ENCODE data around the gene KLK14.

The KLK14 gene, protein sequence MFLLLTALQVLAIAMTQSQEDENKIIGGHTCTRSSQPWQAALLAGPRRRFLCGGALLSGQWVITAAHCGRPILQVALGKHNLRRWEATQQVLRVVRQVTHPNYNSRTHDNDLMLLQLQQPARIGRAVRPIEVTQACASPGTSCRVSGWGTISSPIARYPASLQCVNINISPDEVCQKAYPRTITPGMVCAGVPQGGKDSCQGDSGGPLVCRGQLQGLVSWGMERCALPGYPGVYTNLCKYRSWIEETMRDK

DNA sequence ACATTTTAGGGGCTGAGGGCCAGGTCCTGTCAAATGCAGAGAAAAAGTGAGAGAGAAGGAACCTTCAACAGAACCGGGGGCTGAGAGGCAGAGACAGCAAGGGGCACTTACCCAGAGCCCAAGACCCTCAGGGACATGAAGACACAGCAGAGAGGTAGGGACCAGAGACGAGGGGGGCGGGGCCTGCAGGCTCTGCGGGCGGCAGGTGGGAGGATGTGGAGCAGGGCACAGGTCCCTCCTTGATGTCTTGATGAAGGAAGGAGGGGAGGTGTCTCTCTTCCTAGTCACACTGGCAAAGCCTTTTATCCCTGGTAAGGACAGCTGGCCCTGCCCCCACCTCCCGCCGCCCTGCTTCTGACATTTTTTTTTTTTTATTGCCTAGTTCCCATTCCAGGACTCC, at the start of gene KLK14:
Gene KLK14, minus strand, starts transcription at position 277 of the 400 bp plus-strand sequence. Its CDS starts 273 bp downstream, at position 4.
- TF ChIP-seq, protein P1, sequence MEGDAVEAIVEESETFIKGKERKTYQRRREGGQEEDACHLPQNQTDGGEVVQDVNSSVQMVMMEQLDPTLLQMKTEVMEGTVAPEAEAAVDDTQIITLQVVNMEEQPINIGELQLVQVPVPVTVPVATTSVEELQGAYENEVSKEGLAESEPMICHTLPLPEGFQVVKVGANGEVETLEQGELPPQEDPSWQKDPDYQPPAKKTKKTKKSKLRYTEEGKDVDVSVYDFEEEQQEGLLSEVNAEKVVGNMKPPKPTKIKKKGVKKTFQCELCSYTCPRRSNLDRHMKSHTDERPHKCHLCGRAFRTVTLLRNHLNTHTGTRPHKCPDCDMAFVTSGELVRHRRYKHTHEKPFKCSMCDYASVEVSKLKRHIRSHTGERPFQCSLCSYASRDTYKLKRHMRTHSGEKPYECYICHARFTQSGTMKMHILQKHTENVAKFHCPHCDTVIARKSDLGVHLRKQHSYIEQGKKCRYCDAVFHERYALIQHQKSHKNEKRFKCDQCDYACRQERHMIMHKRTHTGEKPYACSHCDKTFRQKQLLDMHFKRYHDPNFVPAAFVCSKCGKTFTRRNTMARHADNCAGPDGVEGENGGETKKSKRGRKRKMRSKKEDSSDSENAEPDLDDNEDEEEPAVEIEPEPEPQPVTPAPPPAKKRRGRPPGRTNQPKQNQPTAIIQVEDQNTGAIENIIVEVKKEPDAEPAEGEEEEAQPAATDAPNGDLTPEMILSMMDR (IDR thresholded peaks at IDR 0.05), result no peak

DNA sequence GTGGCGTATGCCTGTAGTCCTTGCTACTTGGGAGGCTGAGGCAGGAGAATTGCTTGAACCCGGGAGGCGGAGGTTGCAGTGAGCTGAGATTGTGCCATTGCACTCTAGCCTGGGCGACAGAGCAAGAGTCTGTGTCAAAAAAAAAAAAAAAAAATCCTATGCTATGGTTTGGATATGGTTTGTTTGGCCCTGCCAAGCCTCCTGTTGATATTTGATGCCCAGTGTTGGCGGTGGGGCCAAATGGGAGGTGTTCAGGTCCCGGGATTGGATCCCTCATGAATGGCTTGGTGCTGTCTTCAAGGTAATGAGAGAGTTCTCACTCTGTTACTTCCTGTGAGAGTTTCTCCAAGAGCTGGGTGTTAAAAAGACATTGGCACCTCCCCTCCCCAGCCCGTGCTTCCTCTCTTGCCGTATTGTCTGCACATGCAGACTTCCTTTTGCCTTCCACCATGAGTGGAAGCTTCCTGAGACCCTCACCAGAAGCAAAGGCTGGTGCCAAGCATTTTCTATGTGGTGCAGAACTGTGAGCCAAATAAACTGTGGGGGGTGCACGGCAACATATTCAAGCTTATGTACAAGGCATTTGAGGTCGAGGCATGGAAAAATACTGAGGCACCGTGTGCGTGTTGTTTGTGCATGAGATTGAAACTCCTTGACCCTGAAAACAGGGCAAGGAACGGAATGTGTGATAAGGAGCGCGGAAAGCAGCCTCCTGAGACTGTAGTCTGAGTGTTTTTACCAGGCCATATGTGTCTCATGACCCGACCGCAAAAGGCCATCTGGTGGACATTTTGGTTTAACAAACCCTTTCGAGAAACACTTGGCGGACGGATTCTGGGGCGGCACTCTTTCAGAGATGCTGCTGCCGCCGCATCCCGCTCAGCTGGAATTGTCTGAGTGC, 49.3 kb upstream of the KLK14 start:
- TF ChIP-seq, protein P1 (IDR thresholded peaks at IDR 0.05), result no peak

DNA sequence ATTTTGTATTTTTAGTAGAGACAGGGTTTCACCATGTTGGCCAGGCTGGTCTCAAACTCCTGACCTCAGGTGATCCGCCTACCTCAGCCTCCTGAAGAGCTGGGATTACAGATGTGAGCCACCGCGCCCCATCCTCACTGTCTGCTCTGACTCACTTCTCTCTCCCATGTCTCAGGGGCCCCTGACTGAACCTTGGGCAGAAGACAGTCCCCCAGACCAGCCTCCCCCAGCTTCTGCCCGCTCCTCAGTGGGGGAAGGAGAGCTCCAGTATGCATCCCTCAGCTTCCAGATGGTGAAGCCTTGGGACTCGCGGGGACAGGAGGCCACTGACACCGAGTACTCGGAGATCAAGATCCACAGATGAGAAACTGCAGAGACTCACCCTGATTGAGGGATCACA, 47.0 kb upstream of the KLK14 start:
- TF ChIP-seq, protein P1 (IDR thresholded peaks at IDR 0.05), result no peak

DNA sequence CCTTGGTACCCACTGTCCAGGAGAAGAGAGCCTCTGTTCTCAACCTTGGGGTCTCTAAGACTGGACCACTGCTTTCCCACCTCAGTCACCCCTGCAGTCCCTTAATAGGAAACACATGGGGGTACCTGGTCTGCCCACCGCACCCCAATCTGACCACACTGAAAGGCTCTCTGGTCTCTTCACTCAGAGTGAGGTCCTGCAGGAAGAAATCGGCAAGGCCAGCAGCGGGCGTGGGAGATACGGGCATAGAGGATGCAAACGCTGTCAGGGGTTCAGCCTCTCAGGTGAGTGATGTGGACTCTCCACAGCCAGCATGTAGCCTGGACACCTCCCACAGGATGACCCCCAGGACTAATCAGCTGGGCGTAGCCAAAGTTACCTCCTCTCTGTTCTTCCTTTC, 45.5 kb upstream of the KLK14 start:
- TF ChIP-seq, protein P1 (IDR thresholded peaks at IDR 0.05), result no peak

DNA sequence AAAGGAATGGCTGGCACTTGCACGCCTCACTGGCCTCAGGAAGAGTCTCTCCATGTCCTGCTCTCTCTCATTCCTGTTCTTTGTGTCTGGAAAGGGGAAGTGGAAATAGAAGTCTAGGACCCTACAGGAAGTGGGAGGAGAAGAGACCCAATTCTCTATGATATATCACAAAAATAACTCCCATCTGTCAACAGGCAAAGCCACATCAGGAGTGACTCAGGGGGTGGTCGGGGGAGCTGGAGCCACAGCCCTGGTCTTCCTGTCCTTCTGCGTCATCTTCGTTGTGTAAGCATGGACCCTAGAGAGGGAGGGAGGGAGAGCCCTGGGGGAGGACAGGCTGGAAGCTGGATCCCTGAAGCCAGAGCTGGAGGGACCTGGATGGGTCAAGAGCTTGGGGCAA, 45.1 kb upstream of the KLK14 start:
- TF ChIP-seq, protein P1 (IDR thresholded peaks at IDR 0.05), result no peak

DNA sequence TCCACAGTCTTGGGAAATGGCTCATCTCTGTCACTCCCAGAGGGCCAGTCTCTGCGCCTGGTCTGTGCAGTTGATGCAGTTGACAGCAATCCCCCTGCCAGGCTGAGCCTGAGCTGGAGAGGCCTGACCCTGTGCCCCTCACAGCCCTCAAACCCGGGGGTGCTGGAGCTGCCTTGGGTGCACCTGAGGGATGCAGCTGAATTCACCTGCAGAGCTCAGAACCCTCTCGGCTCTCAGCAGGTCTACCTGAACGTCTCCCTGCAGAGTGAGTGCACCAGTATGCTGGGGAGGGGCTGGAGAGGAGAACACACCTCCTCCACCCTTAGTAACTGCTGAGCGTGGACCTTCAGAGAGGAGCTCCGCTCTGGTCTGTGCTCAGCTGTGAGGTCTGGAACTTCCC, 44.3 kb upstream of the KLK14 start:
- TF ChIP-seq, protein P1 (IDR thresholded peaks at IDR 0.05), result no peak

DNA sequence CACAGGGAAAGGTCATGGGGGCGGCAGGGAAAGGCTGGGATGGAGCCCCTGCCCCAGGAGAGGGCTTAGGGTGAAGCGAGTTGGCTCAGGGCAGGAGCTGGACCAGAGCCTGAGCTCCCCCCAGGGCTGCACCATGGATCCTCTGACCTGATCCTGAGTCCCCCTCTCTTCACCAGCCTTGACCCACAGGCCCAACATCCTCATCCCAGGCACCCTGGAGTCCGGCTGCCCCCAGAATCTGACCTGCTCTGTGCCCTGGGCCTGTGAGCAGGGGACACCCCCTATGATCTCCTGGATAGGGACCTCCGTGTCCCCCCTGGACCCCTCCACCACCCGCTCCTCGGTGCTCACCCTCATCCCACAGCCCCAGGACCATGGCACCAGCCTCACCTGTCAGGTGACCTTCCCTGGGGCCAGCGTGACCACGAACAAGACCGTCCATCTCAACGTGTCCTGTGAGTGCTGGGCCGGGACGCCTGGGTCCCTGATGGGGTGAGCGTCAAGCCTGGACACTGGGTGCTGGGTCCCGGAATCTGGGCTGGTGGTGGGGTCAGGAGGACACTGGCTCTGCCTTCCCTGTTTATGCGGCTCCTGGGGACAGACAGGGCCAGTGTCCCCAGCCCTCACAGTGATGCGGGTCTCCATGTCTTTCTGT, 42.9 kb upstream of the KLK14 start:
- TF ChIP-seq, protein P1 (IDR thresholded peaks at IDR 0.05), result no peak

Data from LNCAP (cell line).